ENCODE measurements around the gene MRPL9.

Gene MRPL9

DNA sequence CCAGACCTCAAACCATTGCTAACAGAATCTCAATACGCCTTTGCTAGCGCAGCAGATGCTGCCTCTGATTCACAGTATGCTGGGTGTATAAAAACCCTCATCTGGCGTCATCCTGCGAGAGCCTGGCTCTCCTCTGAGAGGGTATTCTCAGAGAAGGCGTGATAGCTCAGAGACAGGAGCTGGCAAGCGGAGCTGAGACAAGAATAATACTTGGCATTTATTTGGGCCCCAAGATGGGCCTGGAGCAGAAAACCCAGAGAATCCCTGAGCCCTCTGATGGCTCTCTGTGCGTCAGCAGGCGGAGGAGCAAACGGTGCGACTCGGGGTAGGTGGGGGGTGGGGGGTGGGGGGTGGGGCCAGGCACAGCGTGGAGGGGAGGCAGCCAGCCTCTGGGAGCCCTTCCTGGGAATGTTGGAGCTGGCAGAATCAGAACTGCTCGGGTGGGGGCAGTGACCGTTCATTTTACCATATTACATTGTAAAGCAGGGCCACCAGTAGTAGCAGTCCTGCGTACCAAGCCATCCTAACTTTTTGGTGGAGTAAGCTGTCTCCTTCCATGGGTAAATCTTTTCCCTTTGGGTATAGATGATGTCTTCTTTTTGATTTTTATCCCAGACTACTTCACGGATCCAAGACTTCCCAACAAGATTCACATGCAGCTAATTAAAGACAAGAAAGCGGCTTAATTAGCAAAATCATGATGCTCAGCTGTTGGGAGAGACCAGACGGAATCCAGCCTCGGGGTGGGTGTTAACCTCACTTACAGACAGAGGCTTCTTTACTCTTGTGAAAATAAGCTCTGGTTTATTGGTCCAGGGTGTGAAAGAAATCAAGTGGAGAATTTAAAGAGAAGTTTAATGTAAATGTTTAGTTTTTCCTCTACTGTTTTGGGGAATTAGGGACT is 34.9 kb downstream of the MRPL9 start:
- no peak overlapping the region for H3K4me3 ChIP-seq (ENCODE audit: low read depth in 1 of 2, low read length in 2 of 2)
- peaks cover 5% of the 10 kb centered on the region for H3K27me3 ChIP-seq (ENCODE audit: low read depth, low read length)
- no peaks in the 10 kb centered on the region for H3K4me1 ChIP-seq (ENCODE audit: control insufficient read depth in 1 of 2, insufficient read depth in 2 of 2, low read length in 2 of 2)
- H3K9me3 ChIP-seq (ENCODE audit: control insufficient read depth in 1 of 2, low read length in 2 of 2), result no peaks in the 10 kb centered on the region
- no peaks in the 10 kb centered on the region for H3K36me3 ChIP-seq (ENCODE audit: control insufficient read depth in 1 of 2, insufficient read depth in 2 of 2, low read length in 2 of 2)
- H3K27ac ChIP-seq (ENCODE audit: low read length), result peak overlapping the region; percentile 79

DNA sequence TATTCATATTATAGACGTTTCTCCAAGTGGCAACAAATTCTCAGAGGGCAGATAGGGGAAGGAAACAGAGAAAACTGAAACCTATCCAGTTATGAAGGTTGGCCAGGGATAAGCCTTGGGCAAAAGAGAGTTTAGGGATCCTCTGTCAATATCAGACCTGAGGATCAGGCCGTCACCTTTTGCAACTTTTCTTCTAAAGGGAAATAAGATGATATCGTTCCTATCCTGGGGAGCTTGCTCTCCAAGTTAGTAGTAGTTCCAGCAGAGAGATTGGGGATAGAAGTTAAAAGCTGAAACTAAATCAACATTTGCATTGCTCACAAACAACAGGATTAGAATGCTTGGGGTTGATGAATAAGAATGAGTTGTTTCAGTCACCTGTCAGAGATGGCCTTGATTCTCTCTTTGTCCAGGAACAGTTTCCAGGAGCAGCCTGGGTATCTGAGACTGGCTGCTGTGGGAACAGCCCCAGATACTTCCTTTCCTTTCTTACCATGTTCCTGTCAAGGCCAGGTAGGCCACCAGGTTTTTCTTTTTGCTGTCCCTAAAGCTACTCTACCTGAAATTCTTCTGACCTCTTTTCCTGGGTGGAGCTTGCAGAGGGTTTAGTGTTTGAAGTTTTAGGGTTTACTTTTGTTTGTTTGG is 39.4 kb downstream of the MRPL9 start:
- no peaks in the 10 kb centered on the region for H3K36me3 ChIP-seq (ENCODE audit: control insufficient read depth in 1 of 2, insufficient read depth in 2 of 2, low read length in 2 of 2)
- H3K27ac ChIP-seq (ENCODE audit: low read length), result no peak overlapping the region
- no peaks in the 10 kb centered on the region for H3K9me3 ChIP-seq (ENCODE audit: control insufficient read depth in 1 of 2, low read length in 2 of 2)
- peaks cover 5% of the 10 kb centered on the region for H3K27me3 ChIP-seq (ENCODE audit: low read depth, low read length)
- peaks cover 11 to 12% of the 10 kb centered on the region in 2 donors for H3K4me1 ChIP-seq (ENCODE audit: control insufficient read depth in 1 of 2, insufficient read depth in 2 of 2, low read length in 2 of 2)
- no peak overlapping the region for H3K4me3 ChIP-seq (ENCODE audit: low read depth in 1 of 2, low read length in 2 of 2)

DNA sequence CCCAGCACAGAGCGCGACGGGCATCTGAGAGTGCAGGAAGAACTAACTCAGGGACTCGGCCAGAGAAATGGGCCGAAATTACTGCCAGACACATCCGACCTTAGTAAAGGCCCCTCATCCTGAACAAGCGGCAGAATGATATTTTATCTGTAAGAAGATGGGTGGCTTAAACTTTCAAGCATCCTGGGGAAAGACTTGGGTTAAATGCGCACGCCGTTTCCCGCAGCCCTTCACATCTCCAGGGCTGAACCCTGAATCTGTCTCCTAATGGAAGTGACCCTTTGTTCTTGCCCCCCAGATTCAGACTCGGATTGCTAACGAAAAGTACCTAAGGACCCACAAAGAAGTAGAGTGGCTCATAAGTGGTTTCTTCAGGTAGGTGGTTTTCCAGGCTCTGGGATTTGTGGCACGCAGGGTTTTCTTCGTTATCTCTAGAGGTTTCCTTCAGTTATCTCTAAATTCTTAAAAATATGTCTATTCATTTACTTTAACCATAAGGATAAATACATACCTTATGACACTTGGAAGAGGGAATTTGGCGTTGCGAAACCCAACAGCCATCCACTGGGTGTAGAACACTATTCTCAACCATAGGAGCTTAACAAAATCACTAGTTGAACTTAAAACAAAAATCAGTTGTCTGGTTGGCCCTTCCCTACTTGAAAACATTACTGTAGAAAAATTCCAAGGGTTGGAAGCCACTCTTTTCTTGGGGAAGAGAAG is 41.3 kb downstream of the MRPL9 start:
- H3K27me3 ChIP-seq (ENCODE audit: low read depth, low read length), result peaks cover 12% of the 10 kb centered on the region

DNA sequence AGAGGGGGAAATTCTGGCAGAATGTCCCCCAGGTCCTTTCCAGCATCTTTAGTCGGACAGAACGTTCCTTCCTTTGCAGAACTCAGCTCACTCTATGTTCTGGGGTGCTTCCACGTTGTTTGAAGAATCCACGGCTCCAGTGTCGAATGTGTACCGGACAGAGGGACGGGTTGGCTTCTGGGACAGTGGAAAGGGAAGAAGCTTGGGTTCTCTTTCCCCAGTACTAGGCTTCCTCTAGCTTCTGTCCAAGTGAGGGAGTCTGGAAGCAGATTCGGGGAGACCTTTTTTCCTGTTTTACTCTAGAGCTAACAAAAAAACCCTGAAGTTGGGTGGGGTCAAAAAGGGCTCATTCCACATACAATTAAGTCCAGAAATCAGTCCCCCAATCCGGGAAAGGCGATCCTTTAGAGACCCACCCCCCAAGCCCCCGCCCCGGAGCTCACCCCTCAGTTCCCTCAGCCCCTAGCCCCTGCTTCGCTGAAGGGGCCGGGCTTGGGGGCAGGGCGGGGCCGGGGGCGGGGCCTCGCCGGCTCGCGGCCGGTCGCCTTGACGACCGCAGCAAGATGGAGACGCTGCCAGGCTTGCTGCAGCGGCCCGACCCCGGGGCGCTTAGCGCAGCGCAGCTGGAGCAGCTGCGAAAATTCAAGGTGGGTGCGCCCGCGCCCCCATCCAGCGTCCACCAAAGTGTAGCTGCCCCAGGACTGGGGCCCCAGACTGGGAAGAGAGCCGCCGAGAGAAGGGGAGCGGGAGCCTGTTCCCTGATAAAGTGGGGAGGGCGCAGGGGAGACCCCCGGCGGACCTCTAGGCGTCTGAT is 42.1 kb downstream of the MRPL9 start, which contains the start of gene RIIAD1:
Gene RIIAD1, plus strand, starts transcription at position 549 of the 814 bp plus-strand sequence. Its CDS starts 15 bp downstream, at position 564.
- peaks cover 17% of the 10 kb centered on the region for H3K27me3 ChIP-seq (ENCODE audit: low read depth, low read length)
- no peaks in the 10 kb centered on the region for H3K9me3 ChIP-seq (ENCODE audit: control insufficient read depth in 1 of 2, low read length in 2 of 2)
- no peaks in the 10 kb centered on the region for H3K36me3 ChIP-seq (ENCODE audit: control insufficient read depth in 1 of 2, insufficient read depth in 2 of 2, low read length in 2 of 2)
- peak within 1 kb of the TSS; percentile 74 to 83 for H3K4me3 ChIP-seq (ENCODE audit: low read depth in 1 of 2, low read length in 2 of 2)
- H3K4me1 ChIP-seq (ENCODE audit: control insufficient read depth in 1 of 2, insufficient read depth in 2 of 2, low read length in 2 of 2), result peaks cover 19 to 35% of the 10 kb centered on the region in 2 donors
- peak within 1 kb of the TSS; percentile 89 for H3K27ac ChIP-seq (ENCODE audit: low read length)

More for the DNA sequence above, 41.3 kb downstream of the MRPL9 start:
- Histone ChIP-seq H3K4me1 (ENCODE audit: control insufficient read depth in 1 of 2, insufficient read depth in 2 of 2, low read length in 2 of 2) (peaks cover 19 to 30% of the 10 kb centered on the region in 2 donors), H3K4me3 (ENCODE audit: low read depth in 1 of 2, low read length in 2 of 2) (peak overlapping the region; percentile 47 to 74), H3K27ac (ENCODE audit: low read length) (no peak overlapping the region), H3K36me3 (ENCODE audit: control insufficient read depth in 1 of 2, insufficient read depth in 2 of 2, low read length in 2 of 2) (no peaks in the 10 kb centered on the region), H3K9me3 (ENCODE audit: control insufficient read depth in 1 of 2, low read length in 2 of 2) (no peaks in the 10 kb centered on the region)

DNA sequence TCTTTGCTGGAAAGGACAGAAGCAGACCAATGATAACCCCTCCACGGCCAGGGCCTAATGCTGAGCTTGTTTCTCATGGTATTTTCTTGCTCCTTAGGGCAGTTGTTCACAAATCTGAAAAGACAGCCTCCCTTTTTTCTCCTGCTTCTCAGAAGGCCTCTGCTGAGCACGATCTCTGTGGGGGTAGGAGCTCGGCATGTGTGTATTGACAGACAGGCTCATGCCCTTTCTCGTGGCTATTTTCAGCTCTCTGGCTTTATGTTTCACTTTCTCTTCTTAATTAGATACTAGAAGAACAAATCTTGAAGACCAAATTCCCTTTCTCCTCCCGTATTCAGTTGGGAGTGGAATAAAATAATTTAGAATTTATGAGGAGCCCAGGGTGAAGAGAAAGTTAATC is 42.7 kb downstream of the MRPL9 start:
- no peaks in the 10 kb centered on the region for H3K36me3 ChIP-seq (ENCODE audit: control insufficient read depth in 1 of 2, insufficient read depth in 2 of 2, low read length in 2 of 2)
- H3K27me3 ChIP-seq (ENCODE audit: low read depth, low read length), result peaks cover 20% of the 10 kb centered on the region
- peak overlapping the region; percentile 74 to 83 for H3K4me3 ChIP-seq (ENCODE audit: low read depth in 1 of 2, low read length in 2 of 2)
- peaks cover 19 to 35% of the 10 kb centered on the region in 2 donors for H3K4me1 ChIP-seq (ENCODE audit: control insufficient read depth in 1 of 2, insufficient read depth in 2 of 2, low read length in 2 of 2)
- peak overlapping the region; percentile 89 for H3K27ac ChIP-seq (ENCODE audit: low read length)
- H3K9me3 ChIP-seq (ENCODE audit: control insufficient read depth in 1 of 2, low read length in 2 of 2), result no peaks in the 10 kb centered on the region

DNA sequence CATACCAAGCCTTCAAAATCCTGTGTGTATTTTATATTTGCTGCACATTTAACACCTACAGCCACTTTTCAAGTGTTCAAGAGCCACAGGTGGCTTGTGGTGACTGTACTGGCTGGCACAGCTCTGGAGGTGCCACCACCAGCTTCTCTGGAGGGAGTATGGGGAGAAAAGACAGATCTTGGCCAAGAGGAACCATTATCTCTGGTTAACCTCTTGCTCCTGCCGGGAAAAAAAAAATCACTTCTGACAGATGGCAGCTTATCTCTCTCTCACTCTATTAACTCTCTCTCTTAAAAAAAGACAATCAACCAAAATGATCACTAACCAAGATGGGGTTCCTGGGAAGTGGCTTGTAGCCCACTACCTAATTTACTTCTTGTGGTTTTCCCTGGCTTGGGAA is 43.2 kb downstream of the MRPL9 start:
- Histone ChIP-seq H3K4me1 (ENCODE audit: control insufficient read depth in 1 of 2, insufficient read depth in 2 of 2, low read length in 2 of 2) (peaks cover 19 to 35% of the 10 kb centered on the region in 2 donors), H3K27ac (ENCODE audit: low read length) (peak overlapping the region; percentile 89), H3K4me3 (ENCODE audit: low read depth in 1 of 2, low read length in 2 of 2) (peak overlapping the region; percentile 74 to 83), H3K36me3 (ENCODE audit: control insufficient read depth in 1 of 2, insufficient read depth in 2 of 2, low read length in 2 of 2) (no peaks in the 10 kb centered on the region), H3K27me3 (ENCODE audit: low read depth, low read length) (peaks cover 23% of the 10 kb centered on the region), H3K9me3 (ENCODE audit: control insufficient read depth in 1 of 2, low read length in 2 of 2) (no peaks in the 10 kb centered on the region)

DNA sequence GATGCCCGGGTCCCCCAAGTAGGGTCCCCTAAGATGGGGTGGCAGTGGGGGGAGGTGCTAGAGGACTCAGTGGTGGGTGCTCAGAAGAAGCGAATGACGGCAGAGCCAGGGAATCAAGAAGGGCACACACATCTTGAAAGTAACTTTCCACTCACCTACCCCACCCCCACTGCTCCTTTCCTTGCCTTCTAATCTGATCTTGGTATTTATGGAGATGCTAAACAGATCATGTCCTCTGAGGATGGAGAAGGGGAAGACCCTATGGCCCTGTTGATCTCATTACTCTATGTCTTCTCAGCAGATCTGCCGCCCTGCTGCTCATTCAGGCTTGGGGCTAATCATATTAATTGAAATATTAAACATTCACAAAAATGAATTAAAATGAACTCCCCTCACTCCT is 44.6 kb downstream of the MRPL9 start:
- H3K27ac ChIP-seq (ENCODE audit: low read length), result no peak overlapping the region
- H3K36me3 ChIP-seq (ENCODE audit: control insufficient read depth in 1 of 2, insufficient read depth in 2 of 2, low read length in 2 of 2), result no peaks in the 10 kb centered on the region
- peaks cover 19 to 35% of the 10 kb centered on the region in 2 donors for H3K4me1 ChIP-seq (ENCODE audit: control insufficient read depth in 1 of 2, insufficient read depth in 2 of 2, low read length in 2 of 2)
- H3K9me3 ChIP-seq (ENCODE audit: control insufficient read depth in 1 of 2, low read length in 2 of 2), result no peaks in the 10 kb centered on the region
- no peak overlapping the region for H3K4me3 ChIP-seq (ENCODE audit: low read depth in 1 of 2, low read length in 2 of 2)
- H3K27me3 ChIP-seq (ENCODE audit: low read depth, low read length), result peaks cover 18% of the 10 kb centered on the region

DNA sequence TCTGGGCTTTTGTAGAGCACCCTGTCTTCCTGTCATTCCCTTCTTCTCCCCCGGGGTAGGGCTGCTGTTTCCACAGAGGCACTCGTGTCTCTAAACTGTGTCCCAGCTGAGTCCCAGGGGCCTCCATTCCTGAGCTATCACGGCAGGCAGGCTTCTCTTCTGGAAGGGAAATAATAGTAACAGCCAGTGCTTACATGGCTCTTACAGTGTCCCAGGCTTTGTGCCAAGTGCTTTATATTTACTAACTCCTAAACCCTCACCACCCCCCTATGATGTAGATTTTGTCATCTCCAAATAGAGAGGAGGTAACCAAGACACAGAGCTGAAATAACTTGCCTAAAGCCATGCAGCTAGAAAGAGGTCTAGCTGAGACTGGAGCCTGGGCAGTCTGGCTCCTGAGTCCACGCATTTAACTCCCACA is 45.3 kb downstream of the MRPL9 start:
- peaks cover 18% of the 10 kb centered on the region for H3K27me3 ChIP-seq (ENCODE audit: low read depth, low read length)
- no peaks in the 10 kb centered on the region for H3K9me3 ChIP-seq (ENCODE audit: control insufficient read depth in 1 of 2, low read length in 2 of 2)
- no peak overlapping the region for H3K4me3 ChIP-seq (ENCODE audit: low read depth in 1 of 2, low read length in 2 of 2)
- peaks cover 19 to 35% of the 10 kb centered on the region in 2 donors for H3K4me1 ChIP-seq (ENCODE audit: control insufficient read depth in 1 of 2, insufficient read depth in 2 of 2, low read length in 2 of 2)
- H3K36me3 ChIP-seq (ENCODE audit: control insufficient read depth in 1 of 2, insufficient read depth in 2 of 2, low read length in 2 of 2), result no peaks in the 10 kb centered on the region
- no peak overlapping the region for H3K27ac ChIP-seq (ENCODE audit: low read length)

DNA sequence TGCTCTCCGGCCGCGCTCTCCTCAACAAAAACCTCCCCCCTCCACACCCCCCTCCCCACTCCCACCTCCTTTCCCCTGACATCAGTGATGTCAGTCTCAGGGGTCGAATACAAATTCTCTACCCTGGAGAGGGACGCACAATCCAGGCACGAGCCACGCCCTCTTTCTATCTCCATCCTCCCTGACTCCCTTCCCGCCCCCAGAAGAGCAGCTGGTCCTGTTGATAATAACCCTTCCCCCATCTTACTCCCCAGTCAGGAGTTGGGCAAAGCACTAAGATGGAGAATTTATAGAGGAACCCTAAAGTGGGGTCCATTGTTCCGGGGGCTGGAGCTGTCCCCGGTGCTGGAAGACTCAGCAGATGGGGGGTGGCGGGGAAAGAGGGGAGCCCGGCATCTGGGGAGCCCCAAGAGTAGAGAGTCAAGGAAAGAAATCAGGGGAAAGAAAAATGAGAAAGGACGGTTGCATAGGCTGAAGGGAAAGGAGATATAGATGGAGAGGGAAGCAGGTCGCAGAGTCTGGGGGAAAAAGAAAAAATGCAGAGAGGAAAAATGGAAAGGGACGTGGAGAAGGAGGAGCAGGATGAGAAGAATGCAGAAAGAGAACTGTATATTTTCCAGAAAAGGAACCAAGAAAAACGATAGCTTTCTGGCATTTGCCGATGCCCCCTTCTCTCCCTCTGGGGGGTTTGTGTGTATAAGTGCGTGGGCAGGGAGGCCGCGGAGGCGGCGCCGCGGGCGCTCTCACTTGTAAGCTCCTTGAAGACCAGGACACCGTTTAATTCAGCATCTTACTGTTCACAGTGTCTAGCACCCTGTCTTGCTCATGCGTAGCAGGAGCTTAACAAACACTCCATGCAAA is 46.3 kb downstream of the MRPL9 start, which contains the start of gene CELF3:
Gene CELF3, minus strand, starts transcription at position 33 of the 861 bp plus-strand sequence. CDS start 783 bp downstream, outside the sequence.
- H3K4me3 ChIP-seq (ENCODE audit: low read depth in 1 of 2, low read length in 2 of 2), result peak within 1 kb of the TSS; percentile 30 to 54

DNA sequence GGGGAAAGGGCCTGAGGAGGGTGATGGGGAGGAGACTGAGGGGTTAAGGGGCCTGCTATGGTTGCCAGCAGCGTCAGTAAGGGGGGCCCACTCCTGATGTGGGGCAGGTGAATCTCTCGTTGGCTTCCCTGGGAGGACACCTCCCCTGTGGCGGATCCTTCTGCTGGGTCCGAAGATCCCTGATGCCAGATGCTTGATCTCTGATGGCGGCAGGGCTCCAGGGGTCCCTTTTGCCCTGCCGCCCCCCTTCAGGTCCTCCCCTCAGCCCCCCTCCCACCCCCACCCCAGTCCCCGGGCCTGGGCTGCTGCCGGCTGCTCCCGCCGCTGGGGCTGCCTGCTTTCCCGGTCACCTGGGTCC is 46.9 kb downstream of the MRPL9 start:
- H3K27ac ChIP-seq (ENCODE audit: low read length), result no peak overlapping the region
- H3K4me1 ChIP-seq (ENCODE audit: control insufficient read depth in 1 of 2, insufficient read depth in 2 of 2, low read length in 2 of 2), result peaks cover 19 to 26% of the 10 kb centered on the region in 2 donors
- H3K4me3 ChIP-seq (ENCODE audit: low read depth in 1 of 2, low read length in 2 of 2), result no peak overlapping the region
- no peaks in the 10 kb centered on the region for H3K9me3 ChIP-seq (ENCODE audit: control insufficient read depth in 1 of 2, low read length in 2 of 2)
- peaks cover 18% of the 10 kb centered on the region for H3K27me3 ChIP-seq (ENCODE audit: low read depth, low read length)
- H3K36me3 ChIP-seq (ENCODE audit: control insufficient read depth in 1 of 2, insufficient read depth in 2 of 2, low read length in 2 of 2), result no peaks in the 10 kb centered on the region

More for the DNA sequence above, 46.3 kb downstream of the MRPL9 start, which contains the start of gene CELF3:
- Histone ChIP-seq H3K4me1 (ENCODE audit: control insufficient read depth in 1 of 2, insufficient read depth in 2 of 2, low read length in 2 of 2) (peaks cover 19 to 32% of the 10 kb centered on the region in 2 donors), H3K27me3 (ENCODE audit: low read depth, low read length) (peaks cover 18% of the 10 kb centered on the region), H3K9me3 (ENCODE audit: control insufficient read depth in 1 of 2, low read length in 2 of 2) (no peaks in the 10 kb centered on the region), H3K36me3 (ENCODE audit: control insufficient read depth in 1 of 2, insufficient read depth in 2 of 2, low read length in 2 of 2) (no peaks in the 10 kb centered on the region), H3K27ac (ENCODE audit: low read length) (no peak within 1 kb of the TSS)

Measured in muscle layer of duodenum (tissue), 2 donors.